ENCODE measurements around the gene EP300. TPM values are rescaled to one million over a fixed set of nuclear protein-coding genes. Genes with fewer than 3 reads are reported as not detected.
"Not testable (repeated sequence)": the region's sequence is repeated elsewhere in the genome, so short reads cannot be mapped to it uniquely, and the experiment has no call there.

Gene EP300
- total RNA-seq, 1 donor from 2014 or later, result 66.5 TPM

- DNase-seq (ENCODE audit: low spot score); H3K9me3 Mint-ChIP-seq; H3K27ac Mint-ChIP-seq; H3K4me1 Mint-ChIP-seq (ENCODE audit: low read depth); H3K4me3 Mint-ChIP-seq (ENCODE audit: low read depth); H3K27me3 Mint-ChIP-seq (ENCODE audit: low read depth); intact Hi-C loops (cut with micrococcal nuclease): not testable (repeated sequence)
- peaks cover 50% of the 10 kb centered on the region for H3K36me3 Mint-ChIP-seq (ENCODE audit: low read depth)
Measured at GRCh38 chr22:41180362-41180761, 88.0 kb downstream of the EP300 start.

- intact Hi-C loops (cut with micrococcal nuclease), result no loop called here
- H3K4me1 Mint-ChIP-seq (ENCODE audit: low read depth), result peaks cover 2% of the 10 kb centered on the region
- no peaks in the 10 kb centered on the region for H3K27me3 Mint-ChIP-seq (ENCODE audit: low read depth)
- H3K4me3 Mint-ChIP-seq (ENCODE audit: low read depth), result no peak overlapping the region
- H3K9me3 Mint-ChIP-seq, result no peaks in the 10 kb centered on the region
- H3K27ac Mint-ChIP-seq, result peak overlapping the region; percentile 19
- peaks cover 44% of the 10 kb centered on the region for H3K36me3 Mint-ChIP-seq (ENCODE audit: low read depth)
- no peak for DNase-seq (ENCODE audit: low spot score)
Measured at GRCh38 chr22:41180926-41181325, 88.5 kb downstream of the EP300 start.

GRCh38 chr22:41181349-41182241 lies 89.2 kb downstream of the EP300 start:
- intact Hi-C loops (cut with micrococcal nuclease), result no loop called here
- peaks cover 2% of the 10 kb centered on the region for H3K4me1 Mint-ChIP-seq (ENCODE audit: low read depth)

GRCh38 chr22:41184679-41185078 lies 92.3 kb downstream of the EP300 start:
- peaks cover 13% of the 10 kb centered on the region for H3K36me3 Mint-ChIP-seq (ENCODE audit: low read depth)
- H3K9me3 Mint-ChIP-seq, result no peaks in the 10 kb centered on the region
- intact Hi-C loops (cut with micrococcal nuclease), result no loop called here
- peaks cover 2% of the 10 kb centered on the region for H3K4me1 Mint-ChIP-seq (ENCODE audit: low read depth)
- H3K4me3 Mint-ChIP-seq (ENCODE audit: low read depth), result no peak overlapping the region
- DNase-seq (ENCODE audit: low spot score), result no peak
- H3K27me3 Mint-ChIP-seq (ENCODE audit: low read depth), result no peaks in the 10 kb centered on the region
- no peak overlapping the region for H3K27ac Mint-ChIP-seq

More at GRCh38 chr22:41181349-41182241, 89.2 kb downstream of the EP300 start:
- no peak overlapping the region for H3K4me3 Mint-ChIP-seq (ENCODE audit: low read depth)
- no peaks in the 10 kb centered on the region for H3K27me3 Mint-ChIP-seq (ENCODE audit: low read depth)
- H3K36me3 Mint-ChIP-seq (ENCODE audit: low read depth), result peaks cover 37% of the 10 kb centered on the region
- no peaks in the 10 kb centered on the region for H3K9me3 Mint-ChIP-seq
- DNase-seq (ENCODE audit: low spot score), result no peak
- no peak overlapping the region for H3K27ac Mint-ChIP-seq

- Mint-ChIP-seq H3K27ac (no peak overlapping the region), H3K27me3 (ENCODE audit: low read depth) (peaks cover 6% of the 10 kb centered on the region), H3K36me3 (ENCODE audit: low read depth) (no peaks in the 10 kb centered on the region), H3K4me1 (ENCODE audit: low read depth) (no peaks in the 10 kb centered on the region), H3K9me3 (no peaks in the 10 kb centered on the region), H3K4me3 (ENCODE audit: low read depth) (no peak overlapping the region)
- intact Hi-C loops (cut with micrococcal nuclease), result no loop called here
- no peak for DNase-seq (ENCODE audit: low spot score)
Measured at GRCh38 chr22:41191467-41191866, 99.1 kb downstream of the EP300 start.

GRCh38 chr22:41193829-41194228 lies 101.4 kb downstream of the EP300 start:
- Mint-ChIP-seq H3K9me3 (no peaks in the 10 kb centered on the region), H3K36me3 (ENCODE audit: low read depth) (no peaks in the 10 kb centered on the region), H3K27ac (no peak overlapping the region), H3K4me3 (ENCODE audit: low read depth) (no peak overlapping the region), H3K4me1 (ENCODE audit: low read depth) (peaks cover 5% of the 10 kb centered on the region), H3K27me3 (ENCODE audit: low read depth) (peaks cover 12% of the 10 kb centered on the region)
- DNase-seq (ENCODE audit: low spot score), result no peak
- intact Hi-C loops (cut with micrococcal nuclease), result no loop called here

- no peaks in the 10 kb centered on the region for H3K36me3 Mint-ChIP-seq (ENCODE audit: low read depth)
- H3K4me1 Mint-ChIP-seq (ENCODE audit: low read depth), result peaks cover 5% of the 10 kb centered on the region
- peak; percentile 76 for DNase-seq (ENCODE audit: low spot score)
- no peaks in the 10 kb centered on the region for H3K9me3 Mint-ChIP-seq
- peaks cover 27% of the 10 kb centered on the region for H3K27me3 Mint-ChIP-seq (ENCODE audit: low read depth)
- peak overlapping the region; percentile 86 for H3K4me3 Mint-ChIP-seq (ENCODE audit: low read depth)
- H3K27ac Mint-ChIP-seq, result no peak overlapping the region
- intact Hi-C loops (cut with micrococcal nuclease), result loop anchor here (1.0 kb wide), 1 partner anchor 8 kb away; the partner anchor contains the start of gene L3MBTL2
Measured at GRCh38 chr22:41197038-41197972, 104.9 kb downstream of the EP300 start.

GRCh38 chr22:41198027-41198580 lies 105.7 kb downstream of the EP300 start:
- Mint-ChIP-seq H3K4me3 (ENCODE audit: low read depth) (peak overlapping the region; percentile 86), H3K36me3 (ENCODE audit: low read depth) (no peaks in the 10 kb centered on the region), H3K9me3 (no peaks in the 10 kb centered on the region), H3K27me3 (ENCODE audit: low read depth) (peaks cover 28% of the 10 kb centered on the region), H3K27ac (no peak overlapping the region), H3K4me1 (ENCODE audit: low read depth) (peaks cover 5% of the 10 kb centered on the region)
- peak; percentile 49 for DNase-seq (ENCODE audit: low spot score)
- intact Hi-C loops (cut with micrococcal nuclease), result no loop called here

GRCh38 chr22:41201141-41201540 lies 108.7 kb downstream of the EP300 start:
- no peak for DNase-seq (ENCODE audit: low spot score)
- peaks cover 3% of the 10 kb centered on the region for H3K36me3 Mint-ChIP-seq (ENCODE audit: low read depth)
- intact Hi-C loops (cut with micrococcal nuclease), result loop anchor here (10.0 kb wide), 1 partner anchor 244 kb away; the partner anchor contains the start of gene TOB2
- peaks cover 30% of the 10 kb centered on the region for H3K27me3 Mint-ChIP-seq (ENCODE audit: low read depth)
- no peak overlapping the region for H3K27ac Mint-ChIP-seq
- no peaks in the 10 kb centered on the region for H3K9me3 Mint-ChIP-seq
- peaks cover 8% of the 10 kb centered on the region for H3K4me1 Mint-ChIP-seq (ENCODE audit: low read depth)
- no peak overlapping the region for H3K4me3 Mint-ChIP-seq (ENCODE audit: low read depth)

GRCh38 chr22:41203118-41203517 lies 110.7 kb downstream of the EP300 start:
- no peak overlapping the region for H3K27ac Mint-ChIP-seq
- intact Hi-C loops (cut with micrococcal nuclease), result loop anchor here (10.0 kb wide), 1 partner anchor 242 kb away; the partner anchor contains the start of gene TOB2
- peaks cover 10% of the 10 kb centered on the region for H3K36me3 Mint-ChIP-seq (ENCODE audit: low read depth)
- no peak for DNase-seq (ENCODE audit: low spot score)
- H3K4me1 Mint-ChIP-seq (ENCODE audit: low read depth), result peaks cover 13% of the 10 kb centered on the region
- H3K27me3 Mint-ChIP-seq (ENCODE audit: low read depth), result peaks cover 26% of the 10 kb centered on the region
- H3K4me3 Mint-ChIP-seq (ENCODE audit: low read depth), result no peak overlapping the region
- H3K9me3 Mint-ChIP-seq, result no peaks in the 10 kb centered on the region

- H3K4me1 Mint-ChIP-seq (ENCODE audit: low read depth), result peaks cover 12% of the 10 kb centered on the region
- H3K9me3 Mint-ChIP-seq, result no peaks in the 10 kb centered on the region
- intact Hi-C loops (cut with micrococcal nuclease), result loop anchor here (10.0 kb wide), 1 partner anchor 241 kb away; the partner anchor contains the start of gene TOB2
- H3K4me3 Mint-ChIP-seq (ENCODE audit: low read depth), result peak overlapping the region; percentile 54
- H3K27ac Mint-ChIP-seq, result no peak overlapping the region
- H3K27me3 Mint-ChIP-seq (ENCODE audit: low read depth), result peaks cover 24% of the 10 kb centered on the region
- no peak for DNase-seq (ENCODE audit: low spot score)
- peaks cover 14% of the 10 kb centered on the region for H3K36me3 Mint-ChIP-seq (ENCODE audit: low read depth)
Measured at GRCh38 chr22:41204066-41204465, 111.7 kb downstream of the EP300 start.

Measured in activated T-helper 2 cell treated with anti-CD3 and anti-CD28 coated beads, Interferon-gamma antibody, Interleukin-2, Interleukin-4, amounts not matched to agents 10 μg/mL and 5 μg/mL and 100 μg/mL, durations not matched to agents 14 hours and 24 hours and 36 hours (primary cell).